ENCODE results near the gene C1QL1.

The C1QL1 gene

GRCh38 chr17:44981221-44981968 is 13.3 kb upstream of the C1QL1 start:
- TF ChIP-seq ZNF384 (IDR thresholded peaks at IDR 0.05), result no peak
- no peak for TF ChIP-seq SUZ12 (IDR thresholded peaks at IDR 0.05)
- no peak for TF ChIP-seq FOXK2 (IDR thresholded peaks at IDR 0.05)
- no peak for TF ChIP-seq LEF1 (IDR thresholded peaks at IDR 0.05; ENCODE audit: borderline replicate concordance)
- no peak for TF ChIP-seq PKNOX1 (IDR thresholded peaks at IDR 0.05)
- TF ChIP-seq TARDBP (IDR thresholded peaks at IDR 0.05), result no peak
- TF ChIP-seq FOXA1 (IDR thresholded peaks at IDR 0.05), result no peak
- TF ChIP-seq ARNT (IDR thresholded peaks at IDR 0.05), result no peak
- TF ChIP-seq SP1 (IDR thresholded peaks at IDR 0.05), result no peak
- TF ChIP-seq L3MBTL2 (conservative IDR thresholded peaks at IDR 0.05), result no peak
- no peak for TF ChIP-seq CTBP1 (IDR thresholded peaks at IDR 0.05; ENCODE audit: borderline replicate concordance)
- no peak for TF ChIP-seq HDGF (IDR thresholded peaks at IDR 0.05; ENCODE audit: borderline replicate concordance)
- no peak for TF ChIP-seq FOXM1 (IDR thresholded peaks at IDR 0.05; ENCODE audit: borderline replicate concordance)
- no peak for TF ChIP-seq NFRKB (IDR thresholded peaks at IDR 0.05)
- no peak for TF ChIP-seq BHLHE40 (IDR thresholded peaks at IDR 0.05; ENCODE audit: borderline replicate concordance)
- TF ChIP-seq ELF4 (IDR thresholded peaks at IDR 0.05), result no peak
- CTCF ChIA-PET, result interaction anchor here (1.5 to 1.6 kb wide), 2 partner anchors 10 to 13 kb away, joined by 3 read pairs; partner anchors contain the start of gene C1QL1
- POLR2A ChIA-PET, result interaction anchor here (1.1 to 1.4 kb wide), 2 partner anchors 13 to 80 kb away, joined by 3 read pairs; no protein-coding TSS in a partner anchor
- no peak for DNase-seq (ENCODE audit: extremely low spot score)

- TF ChIP-seq SP1 (IDR thresholded peaks at IDR 0.05) (no peak), BHLHE40 (IDR thresholded peaks at IDR 0.05; ENCODE audit: borderline replicate concordance) (no peak), LEF1 (IDR thresholded peaks at IDR 0.05; ENCODE audit: borderline replicate concordance) (no peak), FOXK2 (IDR thresholded peaks at IDR 0.05) (no peak), ARNT (IDR thresholded peaks at IDR 0.05) (no peak), SUZ12 (IDR thresholded peaks at IDR 0.05) (no peak), FOXA1 (IDR thresholded peaks at IDR 0.05) (no peak), PKNOX1 (IDR thresholded peaks at IDR 0.05) (no peak), L3MBTL2 (conservative IDR thresholded peaks at IDR 0.05) (no peak), HDGF (IDR thresholded peaks at IDR 0.05; ENCODE audit: borderline replicate concordance) (no peak), ZNF384 (IDR thresholded peaks at IDR 0.05) (no peak), ELF4 (IDR thresholded peaks at IDR 0.05) (no peak)
- POLR2A ChIA-PET, result interaction anchor here (1.5 to 1.9 kb wide), 2 partner anchors 9 to 182 kb away, joined by 3 to 7 read pairs; partner anchors contain the start of gene HEXIM2
- CTCF ChIA-PET, result interaction anchor here (1.6 kb wide), 1 partner anchor 12 kb away, joined by 3 read pairs; no protein-coding TSS in a partner anchor
- DNase-seq (ENCODE audit: extremely low spot score), result no peak
Measured at GRCh38 chr17:44979426-44979995, 11.4 kb upstream of the C1QL1 start.

- POLR2A ChIA-PET, result interaction anchor here (1.5 to 1.9 kb wide), 2 partner anchors 8 to 182 kb away, joined by 3 to 7 read pairs; partner anchors contain the start of gene HEXIM2
- TF ChIP-seq L3MBTL2 (conservative IDR thresholded peaks at IDR 0.05), result no peak
- TF ChIP-seq HDGF (IDR thresholded peaks at IDR 0.05; ENCODE audit: borderline replicate concordance), result no peak
- no peak for TF ChIP-seq SUZ12 (IDR thresholded peaks at IDR 0.05)
- no peak for TF ChIP-seq CTBP1 (IDR thresholded peaks at IDR 0.05; ENCODE audit: borderline replicate concordance)
- no peak for TF ChIP-seq ELF4 (IDR thresholded peaks at IDR 0.05)
- TF ChIP-seq FOXK2 (IDR thresholded peaks at IDR 0.05), result no peak
- no peak for TF ChIP-seq LEF1 (IDR thresholded peaks at IDR 0.05; ENCODE audit: borderline replicate concordance)
- TF ChIP-seq ZNF384 (IDR thresholded peaks at IDR 0.05), result no peak
- TF ChIP-seq PKNOX1 (IDR thresholded peaks at IDR 0.05), result no peak
- CTCF ChIA-PET, result no interaction called here
- DNase-seq (ENCODE audit: extremely low spot score), result no peak
Measured at GRCh38 chr17:44978807-44979206, 10.7 kb upstream of the C1QL1 start.

GRCh38 chr17:44977814-44978550 is 9.9 kb upstream of the C1QL1 start:
- POLR2A ChIA-PET, result interaction anchor here (1.0 to 1.5 kb wide), 2 partner anchors 10 to 183 kb away, joined by 3 to 6 read pairs; partner anchors contain the start of genes C1QL1 and HEXIM2
- TF ChIP-seq SP1 (IDR thresholded peaks at IDR 0.05) (no peak), BHLHE40 (IDR thresholded peaks at IDR 0.05; ENCODE audit: borderline replicate concordance) (no peak), FOXA1 (IDR thresholded peaks at IDR 0.05) (no peak), HDGF (IDR thresholded peaks at IDR 0.05; ENCODE audit: borderline replicate concordance) (no peak), NFRKB (IDR thresholded peaks at IDR 0.05) (no peak), TARDBP (IDR thresholded peaks at IDR 0.05) (no peak), L3MBTL2 (conservative IDR thresholded peaks at IDR 0.05) (no peak), FOXM1 (IDR thresholded peaks at IDR 0.05; ENCODE audit: borderline replicate concordance) (no peak), FOXK2 (IDR thresholded peaks at IDR 0.05) (no peak), ZNF384 (IDR thresholded peaks at IDR 0.05) (no peak), LEF1 (IDR thresholded peaks at IDR 0.05; ENCODE audit: borderline replicate concordance) (no peak), SUZ12 (IDR thresholded peaks at IDR 0.05) (no peak)
- CTCF ChIA-PET, result interaction anchor here (0.6 kb wide), 1 partner anchor 59 kb away, joined by 3 read pairs; no protein-coding TSS in a partner anchor
- DNase-seq (ENCODE audit: extremely low spot score), result no peak

- CTCF ChIA-PET, result no interaction called here
- DNase-seq (ENCODE audit: extremely low spot score), result no peak
- POLR2A ChIA-PET, result interaction anchor here (1.0 kb wide), 1 partner anchor 9 kb away, joined by 6 read pairs; the partner anchor contains the start of gene C1QL1
- TF ChIP-seq FOXK2 (IDR thresholded peaks at IDR 0.05) (no peak), LEF1 (IDR thresholded peaks at IDR 0.05; ENCODE audit: borderline replicate concordance) (no peak), PKNOX1 (IDR thresholded peaks at IDR 0.05) (no peak), NFRKB (IDR thresholded peaks at IDR 0.05) (no peak), ZNF384 (IDR thresholded peaks at IDR 0.05) (no peak), CTBP1 (IDR thresholded peaks at IDR 0.05; ENCODE audit: borderline replicate concordance) (no peak), TARDBP (IDR thresholded peaks at IDR 0.05) (no peak), ELF4 (IDR thresholded peaks at IDR 0.05) (no peak), HDGF (IDR thresholded peaks at IDR 0.05; ENCODE audit: borderline replicate concordance) (no peak), SP1 (IDR thresholded peaks at IDR 0.05) (no peak), BHLHE40 (IDR thresholded peaks at IDR 0.05; ENCODE audit: borderline replicate concordance) (no peak), FOXA1 (IDR thresholded peaks at IDR 0.05) (no peak), FOXM1 (IDR thresholded peaks at IDR 0.05; ENCODE audit: borderline replicate concordance) (no peak), ARNT (IDR thresholded peaks at IDR 0.05) (no peak), L3MBTL2 (conservative IDR thresholded peaks at IDR 0.05) (no peak), SUZ12 (IDR thresholded peaks at IDR 0.05) (no peak)
Measured at GRCh38 chr17:44977065-44977464, 9.0 kb upstream of the C1QL1 start.

All from HEK293T (cell line).